Measurements from ENCODE around the gene ZNF628. TPM values are rescaled to one million over a fixed set of nuclear protein-coding genes. Genes with fewer than 3 reads are reported as not detected.

Gene ZNF628
- total RNA-seq, 1 donor from 2014 or later = 1.1 TPM

DNA sequence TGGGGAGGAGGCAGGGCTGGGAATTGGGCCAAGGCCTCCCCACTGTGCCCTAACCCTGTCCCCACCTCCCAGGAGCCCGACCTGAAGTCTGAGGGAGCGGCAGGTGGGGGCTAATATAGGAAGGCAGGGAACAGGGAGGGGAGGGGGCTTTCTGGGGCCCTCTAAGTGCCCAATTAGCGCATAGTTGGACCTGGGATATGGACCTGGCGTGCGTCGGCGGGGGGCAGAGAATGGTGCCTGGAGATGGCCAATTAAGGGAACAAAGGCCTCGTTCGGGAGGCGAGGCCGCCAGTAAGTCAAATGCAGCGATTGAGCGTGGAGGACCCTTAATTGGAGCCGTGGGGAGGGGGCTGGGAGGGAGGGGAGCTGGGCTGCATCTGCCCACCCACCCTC, 11.8 kb upstream of the ZNF628 start, which contains the start of gene C19orf85:
TSS of gene C19orf85 (minus strand) at position 90 of the 393 bp plus-strand sequence. CDS start 197 bp downstream, outside the sequence.
- DNase-seq (ENCODE audit: low read depth, low spot score) = no peak

DNA sequence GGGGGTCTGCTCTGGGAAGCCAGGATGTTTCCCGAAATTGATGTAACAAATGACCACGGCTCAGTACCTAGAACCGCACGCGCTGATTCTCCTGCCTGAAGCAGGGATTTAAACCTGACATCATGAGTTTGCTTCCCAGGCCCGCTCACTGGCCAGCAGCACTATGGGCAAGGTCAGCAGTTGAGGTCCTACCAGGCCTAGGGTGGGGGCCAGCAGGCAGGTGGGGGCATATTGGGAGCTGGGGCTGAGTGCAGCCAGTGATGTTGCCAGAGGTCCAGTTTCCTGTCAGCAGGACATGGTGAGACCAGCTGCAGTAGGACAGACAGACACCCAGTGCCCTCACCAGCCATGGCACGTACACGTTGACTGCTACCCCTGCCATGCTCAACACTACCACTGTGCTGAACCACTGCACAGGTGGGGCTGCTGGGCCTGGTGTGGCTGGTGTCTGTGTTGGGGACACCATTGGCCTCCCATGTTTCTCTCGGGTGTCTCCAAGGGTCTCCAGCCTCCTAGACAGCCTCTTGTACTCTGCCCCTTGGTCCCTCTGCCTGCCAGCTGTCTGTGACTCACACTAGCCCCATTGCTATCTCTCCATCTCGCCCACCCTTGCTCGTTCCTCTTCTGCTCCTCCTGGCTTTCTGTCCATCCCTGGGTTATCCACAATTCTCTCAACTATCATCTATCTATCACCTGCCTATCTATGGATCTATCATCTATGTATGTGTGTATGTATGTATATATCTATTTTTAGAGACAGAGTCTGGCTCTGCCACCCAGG, 10.8 kb upstream of the ZNF628 start:
- DNase-seq (ENCODE audit: low read depth, low spot score) = no peak

DNA sequence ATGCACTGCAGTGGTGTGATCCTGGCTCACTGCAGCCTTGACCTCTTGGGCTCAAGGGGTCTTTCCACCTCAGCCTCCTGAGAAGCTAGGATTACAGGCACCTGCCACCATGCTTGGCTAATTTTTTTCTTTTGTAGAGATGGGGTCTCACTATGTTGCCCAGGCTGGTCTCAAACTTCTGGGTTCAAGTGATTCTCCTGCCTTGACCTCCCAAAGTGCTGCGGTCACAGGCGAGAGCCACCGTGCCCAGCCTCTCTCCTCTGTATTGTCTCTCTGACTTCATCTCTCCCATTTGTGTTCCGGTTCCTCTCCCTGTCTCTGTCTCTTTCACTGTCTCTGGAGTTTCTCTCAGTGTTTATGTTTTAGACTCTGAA, 10.2 kb upstream of the ZNF628 start:
- no peak for DNase-seq (ENCODE audit: low read depth, low spot score)

DNA sequence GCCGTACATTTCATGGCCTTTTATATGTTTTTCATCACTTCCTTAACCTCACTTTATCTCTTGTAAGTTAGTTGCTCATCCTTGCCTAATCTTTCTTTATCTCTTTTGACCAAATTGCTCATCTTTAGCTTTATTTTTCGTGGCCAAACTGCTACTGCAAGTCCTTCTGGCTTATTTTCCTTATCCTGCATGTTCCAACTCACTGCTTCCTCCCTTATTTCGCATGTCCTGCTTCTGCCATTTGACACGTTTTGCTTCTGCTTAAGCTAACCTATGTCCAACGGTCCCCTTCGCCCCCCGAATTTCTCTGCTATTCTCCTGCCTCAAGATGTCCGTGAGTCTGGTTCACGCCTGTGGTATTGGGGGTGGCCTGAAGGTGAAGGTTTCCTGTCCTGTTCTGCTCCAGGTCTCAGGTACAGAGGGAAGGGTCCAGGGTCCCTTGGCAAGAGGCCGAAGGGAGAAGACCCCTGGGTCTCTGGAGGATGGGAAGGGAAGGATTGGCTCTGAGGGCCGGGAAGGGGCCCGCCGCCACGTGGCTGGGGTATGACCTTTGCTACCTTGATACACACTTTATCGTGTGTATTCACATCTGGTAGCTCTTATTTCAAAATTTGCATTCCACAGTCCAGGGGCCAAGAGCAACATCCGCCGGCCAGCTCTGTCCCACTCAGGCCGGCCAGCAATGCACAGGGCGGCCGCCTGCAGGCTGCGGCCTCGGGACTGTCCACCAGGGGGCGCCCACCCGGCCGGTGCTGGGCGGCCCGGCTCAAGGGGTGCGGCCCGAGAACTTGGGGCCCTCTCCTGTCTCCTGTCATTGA, 9.0 kb upstream of the ZNF628 start:
- no peak for DNase-seq (ENCODE audit: low read depth, low spot score)

DNA sequence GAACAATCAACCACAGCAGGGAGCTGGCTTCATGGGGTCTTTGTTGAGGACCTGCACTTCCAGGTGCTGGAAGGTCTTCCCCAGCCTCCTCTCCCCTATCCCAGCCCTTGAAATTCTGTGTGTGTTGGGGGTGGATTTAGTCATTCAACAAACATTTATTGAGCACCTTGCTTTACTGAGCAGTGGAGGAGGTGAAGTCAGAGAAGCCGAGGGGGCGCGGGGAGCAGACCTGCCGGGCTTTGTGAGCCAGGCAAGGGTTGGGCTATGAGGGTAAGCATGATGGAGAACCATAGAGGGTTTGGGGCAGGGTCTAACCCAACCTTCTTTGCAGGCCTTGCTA, 8.4 kb upstream of the ZNF628 start:
- DNase-seq (ENCODE audit: low read depth, low spot score) = no peak

DNA sequence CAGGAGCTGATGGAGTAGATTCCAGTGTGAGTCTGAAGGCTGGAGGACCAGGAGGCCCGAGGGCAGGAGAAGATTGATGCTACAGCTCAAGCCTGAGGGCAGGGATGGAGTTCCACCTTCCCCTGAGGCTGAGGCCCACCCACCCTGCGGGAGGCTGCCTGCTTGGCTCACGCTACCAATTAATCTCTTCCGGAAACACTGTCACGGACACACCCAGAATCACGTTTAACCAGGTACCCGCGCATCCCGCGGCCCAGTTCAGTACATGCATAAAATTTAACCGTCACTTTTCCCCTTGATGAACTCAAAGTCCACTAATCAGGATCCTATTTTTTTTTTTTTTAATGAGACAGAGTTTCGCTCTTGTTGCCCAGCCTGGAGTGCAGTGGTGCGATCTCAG, 5.2 kb upstream of the ZNF628 start:
- DNase-seq (ENCODE audit: low read depth, low spot score) = no peak

DNA sequence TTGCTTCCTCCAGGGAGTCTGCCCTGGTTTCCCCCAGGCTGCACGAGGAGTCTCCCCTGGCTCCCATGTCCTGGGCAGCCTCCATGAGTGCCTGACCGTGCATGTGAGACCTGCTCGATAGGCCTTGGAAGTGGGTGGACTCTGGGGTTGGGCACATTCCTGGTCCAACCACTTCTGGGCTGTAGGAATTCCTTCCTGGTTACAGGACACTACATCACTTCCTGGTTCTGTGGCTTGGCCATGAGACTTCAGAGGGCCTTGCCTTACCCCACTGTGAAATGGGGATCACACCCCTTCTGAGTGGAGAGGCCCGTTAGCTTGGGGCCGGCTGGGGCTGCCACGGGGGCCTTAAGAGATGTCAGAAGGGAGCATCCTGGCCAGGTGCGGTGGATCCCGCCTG, 4.0 kb upstream of the ZNF628 start:
- DNase-seq (ENCODE audit: low read depth, low spot score) = no peak

DNA sequence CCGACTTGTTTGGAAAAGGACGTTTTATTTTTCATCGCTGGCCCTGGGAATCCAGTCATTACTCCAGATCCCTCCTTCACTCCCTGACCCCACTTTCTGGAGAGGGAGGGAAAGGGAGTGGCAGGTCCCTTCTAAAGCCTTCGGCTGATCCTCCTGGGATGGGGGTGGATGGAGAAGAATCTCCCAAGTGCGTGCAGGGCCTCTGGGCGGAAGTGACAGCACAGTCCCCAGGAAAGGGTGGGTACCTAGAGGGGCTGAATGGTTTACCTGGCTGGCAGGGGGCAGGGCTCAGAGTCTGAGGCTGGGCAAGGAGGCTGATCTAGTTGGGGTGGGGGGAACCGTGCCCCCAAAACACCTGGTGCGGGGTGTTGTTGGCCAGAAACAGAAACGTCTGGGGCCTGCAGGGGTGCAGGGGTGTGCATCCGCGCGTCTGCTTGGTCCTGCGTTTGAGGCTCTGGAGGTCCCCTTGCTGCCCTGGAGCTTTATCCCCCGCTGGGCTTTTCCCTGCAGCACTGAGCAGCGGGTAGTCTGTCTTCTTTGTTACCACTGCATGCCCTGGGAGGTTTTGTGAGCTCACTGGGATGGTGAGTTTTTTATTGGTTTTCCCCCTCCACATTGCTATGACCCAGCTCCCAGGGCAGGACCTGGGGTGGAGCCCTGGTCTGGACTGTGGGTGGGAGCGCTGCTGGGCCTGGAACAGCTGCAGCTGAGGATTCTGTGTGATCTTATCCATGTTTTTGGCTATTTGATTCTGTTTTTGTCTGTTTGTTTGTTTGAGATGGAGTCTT, 3.0 kb upstream of the ZNF628 start:
- no peak for DNase-seq (ENCODE audit: low read depth, low spot score)

DNA sequence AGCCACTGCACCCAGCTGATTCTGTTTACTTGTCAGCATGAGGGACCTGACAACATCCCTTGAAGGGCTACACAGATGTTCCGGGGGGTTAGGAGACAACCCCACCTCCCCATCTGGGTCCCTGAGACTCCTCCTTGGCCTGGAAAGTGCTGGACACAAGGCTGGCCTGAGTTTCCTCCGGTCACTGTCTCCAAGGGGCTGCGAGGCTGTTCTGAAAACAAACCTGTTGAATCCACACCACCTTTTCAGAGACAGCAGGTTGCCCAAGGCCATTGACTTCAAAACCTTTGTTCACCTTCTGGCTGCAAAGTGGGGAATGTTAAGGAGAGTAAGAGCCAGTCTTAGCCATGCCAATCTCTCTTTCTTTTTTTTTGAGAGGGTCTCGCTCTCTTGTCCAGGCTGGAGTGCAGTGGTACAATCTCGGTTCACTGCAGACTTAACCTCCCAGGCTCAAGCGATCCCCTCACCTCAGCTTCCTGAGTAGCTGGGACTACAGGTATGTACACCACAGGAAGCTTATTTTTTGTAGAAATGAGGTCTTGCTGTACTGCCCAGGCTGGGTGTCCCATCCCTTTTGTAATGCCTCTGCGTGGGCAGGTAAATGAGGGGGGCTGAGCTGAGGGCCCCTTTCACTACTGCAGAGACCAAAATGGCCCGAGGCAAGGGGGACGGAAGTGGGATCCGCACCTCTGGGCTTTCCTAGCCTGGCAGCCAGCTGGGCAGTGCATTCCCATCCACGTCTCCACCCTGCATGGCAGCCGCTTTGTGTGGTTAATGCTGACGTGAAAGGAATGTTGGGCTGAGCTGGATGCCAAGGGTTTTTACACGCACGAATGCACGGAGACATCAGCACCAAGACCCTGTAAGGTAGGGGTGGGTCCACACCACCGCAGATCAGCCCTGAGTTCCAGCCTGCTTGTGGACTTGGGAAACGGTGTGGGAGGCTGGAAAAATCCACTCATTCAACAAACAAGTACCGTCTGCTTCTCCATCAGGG, 1.9 kb upstream of the ZNF628 start:
- no peak for DNase-seq (ENCODE audit: low read depth, low spot score)

DNA sequence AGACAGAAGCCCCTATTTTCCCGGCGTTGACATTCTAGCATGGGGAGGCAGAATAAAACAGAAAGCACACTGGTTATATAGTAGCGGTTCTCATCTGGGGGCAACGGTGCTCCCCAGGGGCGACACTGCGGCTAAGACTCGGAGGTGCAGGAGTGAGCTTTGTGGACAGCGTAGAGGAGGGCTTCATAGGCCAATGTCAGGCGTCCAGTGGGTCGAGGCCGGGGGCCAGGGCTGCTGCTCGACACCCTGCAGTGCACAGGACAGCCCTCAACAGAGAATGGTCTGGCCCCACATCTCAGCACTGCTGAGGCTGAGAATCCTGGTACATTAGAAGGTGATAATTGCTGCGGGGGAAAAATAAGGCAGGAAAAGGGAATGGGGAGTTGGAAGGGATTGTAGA, 1.5 kb downstream of the ZNF628 start:
- DNase-seq (ENCODE audit: low read depth, low spot score) = no peak

DNA sequence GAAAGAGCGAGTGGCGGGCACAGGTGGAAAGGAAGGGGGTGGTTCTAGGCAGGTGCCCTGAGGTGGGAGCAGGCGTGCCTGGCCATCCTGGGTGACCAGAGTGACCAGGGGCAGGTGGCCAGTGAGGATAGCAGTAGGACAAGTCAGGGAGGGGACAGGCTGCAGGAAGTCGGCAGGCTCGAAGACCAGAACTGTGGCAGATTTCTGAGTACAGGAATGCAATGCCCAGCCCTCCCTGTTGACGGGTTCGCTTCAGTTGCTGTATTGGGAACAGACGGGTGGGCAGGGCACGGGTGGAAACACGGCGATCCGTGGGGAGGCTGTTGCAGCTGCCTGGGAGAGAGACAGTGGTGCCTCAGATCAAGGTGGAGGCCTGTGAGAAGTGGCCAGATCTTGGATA, 1.9 kb downstream of the ZNF628 start:
- no peak for DNase-seq (ENCODE audit: low read depth, low spot score)

DNA sequence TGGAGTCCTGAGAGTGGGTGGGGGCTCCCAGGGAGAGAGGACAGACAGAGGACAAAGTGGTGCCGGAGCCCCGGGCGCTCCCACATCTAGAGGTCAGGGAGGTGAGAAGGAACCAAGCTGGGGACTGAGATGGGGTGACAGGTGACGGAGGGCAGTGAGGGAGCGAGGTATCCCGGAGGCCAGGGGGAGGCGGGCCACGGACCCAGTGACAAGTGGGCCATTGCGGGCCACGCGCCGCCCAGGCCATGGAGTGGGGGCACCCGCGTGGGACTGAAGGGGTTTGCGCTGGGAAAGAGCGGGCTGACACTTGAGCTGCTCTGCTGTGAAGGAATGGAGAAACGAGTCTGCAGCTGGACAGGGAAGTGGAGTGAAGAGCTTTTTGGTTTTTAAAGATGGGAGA, 2.6 kb downstream of the ZNF628 start:
- no peak for DNase-seq (ENCODE audit: low read depth, low spot score)

DNA sequence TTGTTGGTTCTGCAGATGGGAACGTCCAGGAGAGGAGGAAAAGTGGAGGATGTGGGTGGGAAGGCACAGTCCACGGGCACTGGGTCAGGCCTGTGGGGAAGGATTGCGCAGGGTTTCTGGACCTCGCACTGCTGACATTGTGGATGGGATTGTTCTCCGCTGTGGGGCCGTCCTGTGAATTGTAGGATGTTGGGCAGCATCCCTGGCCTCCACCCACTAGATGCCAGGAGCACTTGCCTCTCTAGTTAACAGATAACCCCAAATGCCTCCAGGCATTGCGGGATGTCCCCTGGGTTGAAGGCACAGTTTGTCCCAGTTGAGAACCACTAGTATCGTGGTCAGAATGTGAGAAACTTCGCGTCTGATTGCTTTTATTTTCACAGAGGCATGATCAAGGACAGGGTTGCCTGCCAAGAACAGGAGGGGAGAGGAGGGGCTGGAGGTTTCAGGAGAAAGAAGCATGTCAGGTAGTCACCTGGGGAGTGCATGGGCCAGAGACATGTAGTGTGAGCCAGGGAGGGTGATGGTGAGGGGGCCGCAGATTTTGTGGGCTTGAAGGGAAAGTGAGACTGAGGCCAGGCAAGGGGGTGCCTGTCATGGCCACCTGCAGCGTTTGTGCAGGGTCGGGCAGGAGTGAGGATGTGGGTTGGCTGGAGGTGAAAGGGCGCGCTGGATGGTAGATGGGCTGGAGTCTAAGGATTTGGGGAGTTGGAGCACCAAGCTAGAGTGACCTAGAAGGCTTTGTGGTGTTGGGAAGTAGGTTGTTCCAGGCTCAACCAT, 3.2 kb downstream of the ZNF628 start:
- DNase-seq (ENCODE audit: low read depth, low spot score) = no peak

DNA sequence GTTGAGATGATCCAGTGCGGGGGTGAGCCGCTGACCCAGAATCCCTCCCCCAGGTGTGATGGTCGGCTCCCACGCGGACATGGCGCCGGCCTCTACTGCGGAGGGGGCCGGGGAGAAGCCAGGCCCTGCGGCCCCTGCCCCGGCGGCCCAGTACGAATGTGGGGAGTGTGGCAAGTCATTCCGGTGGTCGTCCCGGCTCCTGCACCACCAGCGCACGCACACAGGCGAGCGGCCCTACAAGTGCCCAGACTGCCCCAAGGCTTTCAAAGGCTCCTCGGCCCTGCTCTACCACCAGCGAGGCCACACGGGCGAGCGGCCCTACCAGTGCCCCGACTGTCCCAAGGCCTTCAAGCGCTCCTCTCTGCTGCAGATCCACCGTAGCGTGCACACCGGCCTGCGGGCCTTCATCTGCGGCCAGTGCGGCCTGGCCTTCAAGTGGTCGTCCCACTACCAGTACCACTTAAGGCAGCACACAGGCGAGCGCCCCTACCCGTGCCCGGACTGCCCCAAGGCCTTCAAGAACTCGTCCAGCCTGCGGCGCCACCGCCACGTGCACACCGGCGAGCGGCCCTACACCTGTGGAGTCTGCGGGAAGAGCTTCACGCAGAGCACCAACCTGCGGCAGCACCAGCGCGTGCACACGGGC, 4.9 kb downstream of the ZNF628 start:
- DNase-seq (ENCODE audit: low read depth, low spot score) = no peak

DNA sequence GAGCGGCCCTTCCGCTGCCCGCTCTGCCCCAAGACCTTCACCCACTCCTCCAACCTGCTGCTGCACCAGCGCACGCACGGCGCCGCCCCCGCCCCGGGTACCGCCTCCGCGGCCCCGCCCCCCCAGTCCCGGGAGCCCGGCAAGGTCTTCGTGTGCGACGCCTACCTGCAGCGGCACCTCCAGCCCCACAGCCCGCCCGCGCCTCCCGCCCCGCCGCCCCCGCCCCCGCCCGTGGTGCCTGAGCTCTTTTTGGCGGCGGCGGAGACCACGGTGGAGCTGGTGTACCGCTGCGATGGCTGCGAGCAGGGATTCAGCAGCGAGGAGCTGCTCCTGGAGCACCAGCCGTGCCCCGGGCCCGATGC, 5.4 kb downstream of the ZNF628 start:
- no peak for DNase-seq (ENCODE audit: low read depth, low spot score)

DNA sequence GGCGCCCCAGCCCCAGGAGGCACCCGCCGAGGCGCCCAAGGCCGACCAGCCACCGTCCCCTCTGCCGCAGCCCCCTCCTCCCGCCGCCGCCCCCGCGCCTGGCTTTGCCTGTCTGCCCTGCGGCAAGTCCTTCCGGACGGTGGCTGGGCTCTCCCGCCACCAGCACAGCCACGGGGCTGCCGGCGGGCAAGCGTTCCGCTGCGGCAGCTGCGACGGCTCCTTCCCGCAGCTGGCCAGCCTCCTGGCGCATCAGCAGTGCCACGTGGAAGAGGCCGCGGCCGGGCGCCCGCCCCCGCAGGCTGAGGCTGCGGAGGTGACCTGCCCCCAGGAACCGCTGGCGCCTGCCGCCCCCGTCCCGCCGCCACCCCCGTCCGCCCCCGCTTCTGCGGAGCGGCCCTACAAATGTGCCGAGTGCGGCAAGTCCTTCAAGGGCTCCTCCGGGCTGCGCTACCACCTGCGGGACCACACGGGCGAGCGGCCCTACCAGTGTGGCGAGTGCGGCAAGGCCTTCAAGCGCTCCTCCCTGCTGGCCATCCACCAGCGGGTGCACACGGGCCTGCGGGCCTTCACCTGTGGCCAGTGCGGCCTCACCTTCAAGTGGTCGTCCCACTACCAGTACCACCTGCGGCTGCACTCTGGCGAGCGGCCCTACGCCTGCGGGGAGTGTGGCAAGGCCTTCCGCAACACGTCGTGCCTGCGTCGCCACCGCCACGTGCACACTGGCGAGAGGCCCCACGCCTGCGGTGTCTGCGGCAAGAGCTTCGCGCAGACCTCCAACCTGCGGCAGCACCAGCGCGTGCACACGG, 5.9 kb downstream of the ZNF628 start:
- no peak for DNase-seq (ENCODE audit: low read depth, low spot score)

DNA sequence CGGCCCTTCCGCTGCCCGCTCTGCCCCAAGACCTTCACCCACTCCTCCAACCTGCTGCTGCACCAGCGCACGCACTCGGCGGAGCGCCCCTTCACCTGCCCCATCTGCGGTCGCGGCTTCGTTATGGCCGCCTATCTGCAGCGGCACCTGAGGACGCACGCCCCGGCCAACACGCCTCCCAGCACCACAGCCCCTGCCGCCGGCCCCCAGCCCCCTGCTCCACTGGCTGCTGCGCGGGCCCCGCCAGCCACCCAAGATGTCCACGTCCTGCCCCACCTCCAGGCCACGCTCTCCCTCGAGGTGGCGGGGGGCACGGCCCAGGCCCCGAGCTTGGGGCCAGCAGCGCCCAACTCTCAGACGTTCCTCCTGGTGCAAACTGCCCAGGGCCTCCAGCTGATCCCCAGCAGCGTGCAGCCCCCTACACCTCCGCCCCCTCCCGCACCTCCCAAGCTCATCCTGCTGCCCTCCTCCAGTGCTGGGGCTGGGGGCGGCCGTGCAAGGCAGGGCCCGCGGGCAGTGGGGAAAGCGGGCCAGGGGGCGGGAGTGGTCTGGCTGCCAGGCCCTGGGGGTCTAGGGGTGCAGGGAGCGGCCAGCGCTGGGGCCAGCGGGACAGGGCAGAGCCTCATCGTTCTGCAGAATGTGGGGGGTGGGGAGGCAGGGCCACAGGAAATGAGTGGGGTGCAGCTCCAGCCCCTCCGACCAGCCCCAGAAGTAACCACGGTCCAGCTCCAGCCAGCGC, 6.7 kb downstream of the ZNF628 start:
- DNase-seq (ENCODE audit: low read depth, low spot score) = no peak
